ENCODE data around the gene TLE2.

DNA sequence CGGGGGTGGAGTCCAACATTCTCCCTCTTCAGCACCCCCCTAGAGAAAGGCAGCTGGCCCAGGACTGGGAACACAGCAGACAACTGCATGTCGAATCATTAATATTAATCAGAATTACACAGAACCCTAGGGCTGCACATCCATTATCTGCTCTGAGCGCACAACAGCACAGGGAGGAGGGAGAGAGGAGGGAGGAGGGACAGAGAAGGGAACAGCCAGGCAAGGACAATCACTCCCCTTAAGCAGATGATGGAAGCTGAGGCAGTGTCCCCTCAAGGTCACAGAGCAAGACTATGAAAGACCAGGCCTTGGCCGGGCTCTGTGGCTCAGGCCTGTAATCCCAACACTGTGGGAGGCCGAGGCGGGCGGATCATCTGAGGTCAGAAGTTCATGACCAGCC lies 26.0 kb downstream of the TLE2 start:
- TF ChIP-seq, protein P1, sequence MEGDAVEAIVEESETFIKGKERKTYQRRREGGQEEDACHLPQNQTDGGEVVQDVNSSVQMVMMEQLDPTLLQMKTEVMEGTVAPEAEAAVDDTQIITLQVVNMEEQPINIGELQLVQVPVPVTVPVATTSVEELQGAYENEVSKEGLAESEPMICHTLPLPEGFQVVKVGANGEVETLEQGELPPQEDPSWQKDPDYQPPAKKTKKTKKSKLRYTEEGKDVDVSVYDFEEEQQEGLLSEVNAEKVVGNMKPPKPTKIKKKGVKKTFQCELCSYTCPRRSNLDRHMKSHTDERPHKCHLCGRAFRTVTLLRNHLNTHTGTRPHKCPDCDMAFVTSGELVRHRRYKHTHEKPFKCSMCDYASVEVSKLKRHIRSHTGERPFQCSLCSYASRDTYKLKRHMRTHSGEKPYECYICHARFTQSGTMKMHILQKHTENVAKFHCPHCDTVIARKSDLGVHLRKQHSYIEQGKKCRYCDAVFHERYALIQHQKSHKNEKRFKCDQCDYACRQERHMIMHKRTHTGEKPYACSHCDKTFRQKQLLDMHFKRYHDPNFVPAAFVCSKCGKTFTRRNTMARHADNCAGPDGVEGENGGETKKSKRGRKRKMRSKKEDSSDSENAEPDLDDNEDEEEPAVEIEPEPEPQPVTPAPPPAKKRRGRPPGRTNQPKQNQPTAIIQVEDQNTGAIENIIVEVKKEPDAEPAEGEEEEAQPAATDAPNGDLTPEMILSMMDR (IDR thresholded peaks at IDR 0.05): no peak
- TF ChIP-seq POLR2A (IDR thresholded peaks at IDR 0.05): no peak
